SJSA1 (cell line): ENCODE data around the gene TENM4. TPM values are rescaled to one million over a fixed set of nuclear protein-coding genes. Genes with fewer than 3 reads are reported as not detected.

Experiments used
- DNase-seq, 2 experiments: peaks; one replicate each; pipeline ENCODE4 v3.0.0-alpha.2; 2015 to 2020; ENCODE audit warnings: low spot score in 2 of 2, low read depth in 1 of 2
- H3K27ac ChIP-seq: fragments of 250-450 bp; sonication (Bioruptor Pico); 2 replicates; pipeline ENCODE4 v1.5.1; 2020; ENCODE audit warnings: mild to moderate bottlenecking, moderate library complexity
- H3K27me3 ChIP-seq: fragments of 250-450 bp; sonication (Bioruptor Pico); replicated peaks from 2 replicates; pipeline ENCODE4 v1.5.1; 2020; ENCODE audit warnings: mild to moderate bottlenecking, moderate library complexity
- H3K36me3 ChIP-seq: fragments of 250-450 bp; sonication (Bioruptor Pico); 2 replicates; pipeline ENCODE4 v1.5.1; 2020; ENCODE audit warnings: mild to moderate bottlenecking
- H3K4me1 ChIP-seq: fragments of 250-450 bp; sonication (Bioruptor Pico); replicated peaks from 2 replicates; pipeline ENCODE4 v1.6.1; 2021; ENCODE audit warnings: mild to moderate bottlenecking
- H3K4me3 ChIP-seq: fragments of 250-450 bp; sonication (Bioruptor Pico); 2 replicates; pipeline ENCODE4 v1.5.1; 2020; ENCODE audit warnings: mild to moderate bottlenecking
- H3K9me3 ChIP-seq: fragments of 250-450 bp; sonication (Bioruptor Pico); replicated peaks from 2 replicates; pipeline ENCODE4 v1.5.1; 2020; ENCODE audit warnings: mild to moderate bottlenecking
- total RNA-seq: library from RNA; depleted of rRNA; stranded (reverse); fragments of >200 nt; shearing (Covaris generic); gene quantifications from 2 replicates; pipeline ENCODE4 v1.2.3, GENCODE V29; 2014

TENM4 gene
- total RNA-seq, 1 experiment from 2014 or later, result not detected

- Histone ChIP-seq H3K4me3 (no peak overlapping the region), H3K9me3 (no peaks in the 10 kb centered on the region), H3K27ac (no peak overlapping the region), H3K4me1 (no peaks in the 10 kb centered on the region), H3K27me3 (no peaks in the 10 kb centered on the region), H3K36me3 (no peaks in the 10 kb centered on the region)
- DNase-seq, result no peak
Measured at GRCh38 chr11:79045018-79045799, 395.6 kb downstream of the TENM4 start.

DNA sequence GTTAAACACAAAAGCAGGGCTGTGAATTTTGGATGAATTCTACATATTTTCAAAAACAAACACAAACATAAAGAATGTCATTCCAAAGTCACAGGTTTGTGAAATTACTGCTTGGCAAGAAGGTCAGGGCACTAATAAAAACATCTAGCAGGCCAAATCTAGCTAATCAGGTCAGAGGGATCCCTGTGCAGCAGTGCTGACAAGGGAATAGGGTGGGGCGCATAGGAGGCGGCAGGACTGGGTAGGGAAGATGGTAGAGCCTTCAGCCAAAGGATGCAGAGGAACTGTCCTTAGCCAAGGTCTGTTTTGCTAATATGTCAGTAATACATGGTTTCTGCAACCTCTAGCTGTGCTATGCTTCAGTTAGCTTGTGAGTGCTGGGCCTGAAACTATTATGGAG lies 396.6 kb downstream of the TENM4 start:
- DNase-seq, result no peak
- H3K27ac ChIP-seq, result no peak overlapping the region
- H3K27me3 ChIP-seq, result no peaks in the 10 kb centered on the region
- no peaks in the 10 kb centered on the region for H3K9me3 ChIP-seq
- H3K36me3 ChIP-seq, result no peaks in the 10 kb centered on the region
- no peak overlapping the region for H3K4me3 ChIP-seq
- H3K4me1 ChIP-seq, result no peaks in the 10 kb centered on the region

- no peaks in the 10 kb centered on the region for H3K9me3 ChIP-seq
- H3K27me3 ChIP-seq, result no peaks in the 10 kb centered on the region
- H3K27ac ChIP-seq, result no peak overlapping the region
- H3K36me3 ChIP-seq, result no peaks in the 10 kb centered on the region
- no peak overlapping the region for H3K4me3 ChIP-seq
- H3K4me1 ChIP-seq, result no peaks in the 10 kb centered on the region
- no peak for DNase-seq
Measured at GRCh38 chr11:79043726-79044125, 397.1 kb downstream of the TENM4 start.

DNA sequence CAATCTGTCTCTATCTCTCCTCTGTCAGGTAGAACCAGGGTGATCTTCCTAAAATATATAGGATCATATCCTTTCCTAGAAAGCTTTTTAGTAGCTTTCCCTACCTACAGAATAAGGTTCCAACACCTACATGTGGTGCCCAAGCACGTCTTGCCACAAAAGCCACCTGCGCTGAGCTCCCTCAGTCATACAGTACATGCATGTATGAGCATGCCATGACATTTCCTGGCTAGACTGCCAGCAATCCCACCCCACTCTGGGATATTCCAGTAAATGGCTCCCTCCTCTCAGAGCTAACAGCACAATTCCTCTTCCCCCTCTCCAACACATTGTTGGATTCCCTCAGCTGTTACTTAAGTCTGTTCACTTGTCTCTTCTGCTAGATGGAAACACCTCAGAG lies 398.0 kb downstream of the TENM4 start:
- H3K36me3 ChIP-seq, result no peaks in the 10 kb centered on the region
- no peak for DNase-seq
- no peak overlapping the region for H3K27ac ChIP-seq
- no peaks in the 10 kb centered on the region for H3K9me3 ChIP-seq
- H3K4me3 ChIP-seq, result no peak overlapping the region
- no peaks in the 10 kb centered on the region for H3K4me1 ChIP-seq
- no peaks in the 10 kb centered on the region for H3K27me3 ChIP-seq

GRCh38 chr11:79040348-79040747 lies 400.5 kb downstream of the TENM4 start:
- Histone ChIP-seq H3K4me3 (no peak overlapping the region), H3K4me1 (no peaks in the 10 kb centered on the region), H3K27me3 (no peaks in the 10 kb centered on the region), H3K9me3 (no peaks in the 10 kb centered on the region), H3K27ac (no peak overlapping the region), H3K36me3 (no peaks in the 10 kb centered on the region)
- DNase-seq, result no peak

DNA sequence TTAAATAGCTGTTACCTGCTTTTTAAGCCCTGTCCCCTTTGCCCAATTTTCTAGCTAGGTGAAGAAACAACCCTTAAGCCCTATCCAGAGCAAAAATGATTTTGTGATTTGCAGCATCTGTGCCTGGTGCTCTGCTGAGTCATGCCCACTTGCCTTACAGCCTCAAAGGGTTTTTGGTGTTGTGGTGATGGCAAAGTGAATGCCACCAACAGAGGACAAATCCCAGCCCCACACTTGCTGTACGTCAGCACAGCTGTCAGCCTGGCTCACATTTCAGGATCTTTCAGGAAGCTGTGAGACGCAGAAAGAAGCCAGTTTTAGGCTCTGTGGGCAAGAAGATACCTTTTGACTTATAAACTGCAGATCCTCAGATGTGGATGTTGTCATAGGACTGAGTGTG lies 401.7 kb downstream of the TENM4 start:
- no peaks in the 10 kb centered on the region for H3K36me3 ChIP-seq
- no peaks in the 10 kb centered on the region for H3K4me1 ChIP-seq
- H3K27ac ChIP-seq, result no peak overlapping the region
- no peak overlapping the region for H3K4me3 ChIP-seq
- H3K27me3 ChIP-seq, result no peaks in the 10 kb centered on the region
- DNase-seq, result no peak
- H3K9me3 ChIP-seq, result no peaks in the 10 kb centered on the region

DNA sequence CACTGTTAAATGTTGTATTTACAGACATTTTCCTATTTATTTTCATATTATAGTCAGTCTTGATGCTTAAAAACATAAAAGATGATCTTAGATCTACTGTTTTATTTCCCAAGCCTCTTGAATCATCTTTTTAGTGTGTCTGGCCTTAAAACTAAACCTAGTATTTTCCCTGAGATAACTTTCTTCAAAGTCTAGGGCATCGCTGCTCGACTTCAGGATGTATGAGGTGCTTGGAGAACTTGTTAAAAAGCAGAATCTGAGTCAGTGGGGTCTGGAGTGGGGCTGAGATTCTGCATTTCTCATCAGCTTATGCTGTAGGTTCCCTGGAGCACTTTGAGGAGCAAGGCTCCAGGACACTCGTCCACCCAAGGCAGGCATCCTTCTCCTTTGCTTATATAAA lies 404.9 kb downstream of the TENM4 start:
- Histone ChIP-seq H3K27me3 (no peaks in the 10 kb centered on the region), H3K4me1 (no peaks in the 10 kb centered on the region), H3K9me3 (no peaks in the 10 kb centered on the region), H3K4me3 (no peak overlapping the region), H3K36me3 (no peaks in the 10 kb centered on the region), H3K27ac (no peak overlapping the region)
- DNase-seq, result no peak

DNA sequence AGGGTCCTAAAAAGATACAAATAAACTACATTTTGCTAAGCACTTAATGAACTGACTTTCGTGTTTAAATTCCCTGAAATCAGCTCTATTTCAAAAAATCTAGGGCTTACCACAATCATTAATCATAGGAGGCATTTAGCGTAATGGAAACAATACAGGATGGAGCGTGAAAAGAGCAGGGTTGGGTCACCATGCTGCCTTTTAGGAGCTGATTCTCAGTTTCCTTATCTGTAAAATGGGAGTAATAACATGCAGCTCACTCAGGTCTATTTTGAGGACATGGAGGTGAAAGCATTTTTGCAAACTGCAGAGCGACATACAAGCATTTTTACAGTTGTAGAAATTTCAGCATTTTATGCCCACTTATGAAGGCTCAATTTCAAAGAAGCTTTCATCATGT lies 407.0 kb downstream of the TENM4 start:
- H3K27ac ChIP-seq, result no peak overlapping the region
- no peaks in the 10 kb centered on the region for H3K9me3 ChIP-seq
- H3K36me3 ChIP-seq, result no peaks in the 10 kb centered on the region
- H3K27me3 ChIP-seq, result no peaks in the 10 kb centered on the region
- H3K4me3 ChIP-seq, result no peak overlapping the region
- no peaks in the 10 kb centered on the region for H3K4me1 ChIP-seq
- no peak for DNase-seq

GRCh38 chr11:79030448-79030847 lies 410.4 kb downstream of the TENM4 start:
- Histone ChIP-seq H3K4me3 (no peak overlapping the region), H3K36me3 (no peaks in the 10 kb centered on the region), H3K27me3 (no peaks in the 10 kb centered on the region), H3K4me1 (no peaks in the 10 kb centered on the region), H3K27ac (no peak overlapping the region), H3K9me3 (no peaks in the 10 kb centered on the region)
- no peak for DNase-seq

- Histone ChIP-seq H3K4me3 (no peak overlapping the region), H3K27ac (no peak overlapping the region), H3K27me3 (no peaks in the 10 kb centered on the region), H3K36me3 (no peaks in the 10 kb centered on the region), H3K9me3 (no peaks in the 10 kb centered on the region), H3K4me1 (no peaks in the 10 kb centered on the region)
- no peak for DNase-seq
Measured at GRCh38 chr11:79028225-79028624, 412.6 kb downstream of the TENM4 start.

DNA sequence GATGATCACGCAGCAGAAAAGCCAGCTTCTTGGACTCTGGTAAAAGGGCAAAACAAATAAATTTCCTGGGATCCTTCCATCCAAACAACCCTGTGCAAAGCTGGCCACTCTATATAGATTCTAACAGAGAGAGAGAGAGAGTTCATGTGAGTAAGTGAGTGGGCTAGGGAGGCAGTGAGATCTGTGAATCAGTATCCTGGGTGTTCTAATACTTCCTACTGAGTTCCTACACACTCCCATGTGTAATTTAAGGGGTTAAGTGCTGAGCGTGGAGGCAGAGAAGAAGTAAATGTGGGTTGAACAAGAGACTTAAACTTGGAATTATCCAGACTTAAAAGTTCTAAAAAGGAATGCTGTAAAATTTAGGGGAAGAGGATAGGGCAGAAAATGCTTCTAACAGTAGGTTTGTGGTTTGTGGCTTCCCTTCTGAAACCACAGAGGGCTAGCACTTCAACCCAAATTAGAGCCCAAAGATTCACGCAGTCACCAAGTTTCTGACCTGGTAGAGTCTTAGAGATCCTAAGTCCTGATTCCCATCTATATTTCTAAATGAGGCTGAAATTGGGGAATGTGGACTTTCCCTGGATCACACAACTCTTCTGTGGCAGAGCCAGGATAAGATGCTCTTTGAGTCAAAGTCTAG lies 413.9 kb downstream of the TENM4 start:
- Histone ChIP-seq H3K4me3 (no peak overlapping the region), H3K27me3 (no peaks in the 10 kb centered on the region), H3K9me3 (no peaks in the 10 kb centered on the region), H3K27ac (no peak overlapping the region), H3K36me3 (no peaks in the 10 kb centered on the region), H3K4me1 (no peaks in the 10 kb centered on the region)
- DNase-seq, result no peak

- no peak overlapping the region for H3K4me3 ChIP-seq
- no peak overlapping the region for H3K27ac ChIP-seq
- no peaks in the 10 kb centered on the region for H3K4me1 ChIP-seq
- H3K27me3 ChIP-seq, result no peaks in the 10 kb centered on the region
- H3K9me3 ChIP-seq, result no peaks in the 10 kb centered on the region
- H3K36me3 ChIP-seq, result no peaks in the 10 kb centered on the region
- no peak for DNase-seq
Measured at GRCh38 chr11:79025622-79026021, 415.2 kb downstream of the TENM4 start.

GRCh38 chr11:79025097-79025496 lies 415.7 kb downstream of the TENM4 start:
- Histone ChIP-seq H3K9me3 (no peaks in the 10 kb centered on the region), H3K4me3 (no peak overlapping the region)
- DNase-seq, result no peak

DNA sequence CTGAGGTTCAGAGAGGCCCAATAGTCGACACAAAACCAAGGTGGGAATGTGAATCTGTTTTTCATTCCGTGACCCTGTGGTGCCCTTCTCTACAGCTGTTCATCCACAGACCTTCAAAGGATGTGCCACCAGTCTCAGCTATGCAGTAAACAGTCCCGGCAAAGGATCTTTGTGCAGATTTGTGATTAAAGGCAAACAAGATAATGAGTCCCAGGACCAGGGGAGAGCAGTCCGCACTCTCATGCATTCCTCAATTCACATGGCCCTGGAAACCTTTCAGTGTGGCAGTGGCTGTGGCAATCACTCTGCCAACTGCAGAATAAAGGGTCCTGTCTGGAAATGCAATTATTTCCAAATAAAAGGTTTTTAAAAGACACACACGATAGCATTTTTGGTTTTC lies 418.6 kb downstream of the TENM4 start:
- Histone ChIP-seq H3K36me3 (no peaks in the 10 kb centered on the region), H3K27ac (no peak overlapping the region), H3K9me3 (no peaks in the 10 kb centered on the region), H3K4me3 (no peak overlapping the region), H3K27me3 (no peaks in the 10 kb centered on the region), H3K4me1 (no peaks in the 10 kb centered on the region)
- no peak for DNase-seq

More at GRCh38 chr11:79025097-79025496, 415.7 kb downstream of the TENM4 start:
- no peaks in the 10 kb centered on the region for H3K27me3 ChIP-seq
- no peak overlapping the region for H3K27ac ChIP-seq
- no peaks in the 10 kb centered on the region for H3K4me1 ChIP-seq
- no peaks in the 10 kb centered on the region for H3K36me3 ChIP-seq
